Panc1 (cell line): ENCODE data around the gene KCNJ14.

ENCODE experiments used
- POLR2AphosphoS5 ChIP-seq: IDR thresholded peaks from 2 replicates; pipeline ENCODE4 v1.6.1; 2012; ENCODE audit warnings: mild to moderate bottlenecking, low read depth, low read length, moderate library complexity
- SIN3A ChIP-seq: IDR thresholded peaks from 2 replicates; pipeline ENCODE4 v1.6.1; 2012; ENCODE audit warnings: low read depth, mild to moderate bottlenecking, low read length, moderate library complexity, borderline replicate concordance; ENCODE audit not compliant: insufficient read depth
- TF ChIP-seq, protein P1 (sequence below): fragments of 450-650 bp; IDR thresholded peaks from 2 replicates; pipeline ENCODE4 v1.5.1; 2017; ENCODE audit warnings: mild to moderate bottlenecking
- TF ChIP-seq, protein P2 (sequence below), 2 experiments: IDR thresholded peaks; 2 replicates each; pipeline ENCODE4 v1.6.1; 2011 to 2012; ENCODE audit warnings: low read depth in 2 of 2, control low read depth in 1 of 2, low read length in 1 of 2, mild to moderate bottlenecking in 1 of 2, moderate library complexity in 1 of 2; ENCODE audit not compliant: insufficient read depth in 1 of 2

DNA sequence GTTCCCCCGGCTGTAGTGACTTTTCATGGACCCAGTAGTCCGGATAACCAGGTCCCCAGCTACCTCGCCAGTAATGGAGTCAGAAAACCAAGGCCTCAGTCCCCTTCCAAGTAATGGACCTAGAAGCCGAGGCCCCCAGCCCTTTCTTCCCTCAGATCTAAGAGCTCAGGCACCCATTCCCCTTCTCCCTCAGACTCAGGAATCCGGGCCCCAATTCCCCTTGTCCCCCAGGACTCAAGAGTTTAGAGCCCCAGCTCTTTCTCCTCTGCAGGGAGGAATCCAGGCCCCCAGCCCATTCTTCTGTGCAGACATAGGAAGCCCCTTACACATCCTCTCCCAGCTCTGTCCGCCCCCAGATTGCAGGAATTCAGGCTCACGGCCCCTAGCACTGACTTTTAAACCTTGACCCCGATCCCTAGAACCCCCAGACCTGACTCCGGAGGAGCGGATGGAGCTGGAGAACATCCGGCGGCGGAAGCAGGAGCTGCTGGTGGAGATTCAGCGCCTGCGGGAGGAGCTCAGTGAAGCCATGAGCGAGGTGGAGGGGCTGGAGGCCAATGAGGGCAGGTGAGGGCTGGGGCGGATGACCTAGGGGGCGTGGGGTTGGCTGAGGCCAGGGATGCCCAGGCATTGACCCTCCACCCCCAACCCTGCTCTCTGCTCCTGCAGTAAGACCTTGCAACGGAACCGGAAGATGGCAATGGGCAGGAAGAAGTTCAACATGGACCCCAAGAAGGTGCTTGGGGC, 14.7 kb downstream of the KCNJ14 start:
- TF ChIP-seq POLR2AphosphoS5 (no peak), SIN3A (no peak)
- TF ChIP-seq, protein P1, sequence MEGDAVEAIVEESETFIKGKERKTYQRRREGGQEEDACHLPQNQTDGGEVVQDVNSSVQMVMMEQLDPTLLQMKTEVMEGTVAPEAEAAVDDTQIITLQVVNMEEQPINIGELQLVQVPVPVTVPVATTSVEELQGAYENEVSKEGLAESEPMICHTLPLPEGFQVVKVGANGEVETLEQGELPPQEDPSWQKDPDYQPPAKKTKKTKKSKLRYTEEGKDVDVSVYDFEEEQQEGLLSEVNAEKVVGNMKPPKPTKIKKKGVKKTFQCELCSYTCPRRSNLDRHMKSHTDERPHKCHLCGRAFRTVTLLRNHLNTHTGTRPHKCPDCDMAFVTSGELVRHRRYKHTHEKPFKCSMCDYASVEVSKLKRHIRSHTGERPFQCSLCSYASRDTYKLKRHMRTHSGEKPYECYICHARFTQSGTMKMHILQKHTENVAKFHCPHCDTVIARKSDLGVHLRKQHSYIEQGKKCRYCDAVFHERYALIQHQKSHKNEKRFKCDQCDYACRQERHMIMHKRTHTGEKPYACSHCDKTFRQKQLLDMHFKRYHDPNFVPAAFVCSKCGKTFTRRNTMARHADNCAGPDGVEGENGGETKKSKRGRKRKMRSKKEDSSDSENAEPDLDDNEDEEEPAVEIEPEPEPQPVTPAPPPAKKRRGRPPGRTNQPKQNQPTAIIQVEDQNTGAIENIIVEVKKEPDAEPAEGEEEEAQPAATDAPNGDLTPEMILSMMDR = no peak
- TF ChIP-seq, protein P2, sequence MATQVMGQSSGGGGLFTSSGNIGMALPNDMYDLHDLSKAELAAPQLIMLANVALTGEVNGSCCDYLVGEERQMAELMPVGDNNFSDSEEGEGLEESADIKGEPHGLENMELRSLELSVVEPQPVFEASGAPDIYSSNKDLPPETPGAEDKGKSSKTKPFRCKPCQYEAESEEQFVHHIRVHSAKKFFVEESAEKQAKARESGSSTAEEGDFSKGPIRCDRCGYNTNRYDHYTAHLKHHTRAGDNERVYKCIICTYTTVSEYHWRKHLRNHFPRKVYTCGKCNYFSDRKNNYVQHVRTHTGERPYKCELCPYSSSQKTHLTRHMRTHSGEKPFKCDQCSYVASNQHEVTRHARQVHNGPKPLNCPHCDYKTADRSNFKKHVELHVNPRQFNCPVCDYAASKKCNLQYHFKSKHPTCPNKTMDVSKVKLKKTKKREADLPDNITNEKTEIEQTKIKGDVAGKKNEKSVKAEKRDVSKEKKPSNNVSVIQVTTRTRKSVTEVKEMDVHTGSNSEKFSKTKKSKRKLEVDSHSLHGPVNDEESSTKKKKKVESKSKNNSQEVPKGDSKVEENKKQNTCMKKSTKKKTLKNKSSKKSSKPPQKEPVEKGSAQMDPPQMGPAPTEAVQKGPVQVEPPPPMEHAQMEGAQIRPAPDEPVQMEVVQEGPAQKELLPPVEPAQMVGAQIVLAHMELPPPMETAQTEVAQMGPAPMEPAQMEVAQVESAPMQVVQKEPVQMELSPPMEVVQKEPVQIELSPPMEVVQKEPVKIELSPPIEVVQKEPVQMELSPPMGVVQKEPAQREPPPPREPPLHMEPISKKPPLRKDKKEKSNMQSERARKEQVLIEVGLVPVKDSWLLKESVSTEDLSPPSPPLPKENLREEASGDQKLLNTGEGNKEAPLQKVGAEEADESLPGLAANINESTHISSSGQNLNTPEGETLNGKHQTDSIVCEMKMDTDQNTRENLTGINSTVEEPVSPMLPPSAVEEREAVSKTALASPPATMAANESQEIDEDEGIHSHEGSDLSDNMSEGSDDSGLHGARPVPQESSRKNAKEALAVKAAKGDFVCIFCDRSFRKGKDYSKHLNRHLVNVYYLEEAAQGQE (IDR thresholded peaks at IDR 0.05; ENCODE audit: insufficient read depth in 1 of 2, low read depth in 2 of 2, low read length in 1 of 2) = no peak
